Stimulated activated CD8-positive, alpha-beta memory T cell treated with anti-CD3 and anti-CD28 coated beads, Interleukin-7, amount 100 ng/mL, for 48 hours (primary cell): ENCODE measurements around the gene KCNIP4.

Experiments used
- DNase-seq, 2 donors: peaks; one replicate each; pipeline ENCODE4 v3.0.0-alpha.2; 2020; ENCODE audit warnings: low read depth in 1 of 2; ENCODE audit errors: extremely low read depth in 1 of 2

KCNIP4 gene

GRCh38 chr4:21209860-21210259 is 738.7 kb downstream of the KCNIP4 start:
- no peak for DNase-seq

DNA sequence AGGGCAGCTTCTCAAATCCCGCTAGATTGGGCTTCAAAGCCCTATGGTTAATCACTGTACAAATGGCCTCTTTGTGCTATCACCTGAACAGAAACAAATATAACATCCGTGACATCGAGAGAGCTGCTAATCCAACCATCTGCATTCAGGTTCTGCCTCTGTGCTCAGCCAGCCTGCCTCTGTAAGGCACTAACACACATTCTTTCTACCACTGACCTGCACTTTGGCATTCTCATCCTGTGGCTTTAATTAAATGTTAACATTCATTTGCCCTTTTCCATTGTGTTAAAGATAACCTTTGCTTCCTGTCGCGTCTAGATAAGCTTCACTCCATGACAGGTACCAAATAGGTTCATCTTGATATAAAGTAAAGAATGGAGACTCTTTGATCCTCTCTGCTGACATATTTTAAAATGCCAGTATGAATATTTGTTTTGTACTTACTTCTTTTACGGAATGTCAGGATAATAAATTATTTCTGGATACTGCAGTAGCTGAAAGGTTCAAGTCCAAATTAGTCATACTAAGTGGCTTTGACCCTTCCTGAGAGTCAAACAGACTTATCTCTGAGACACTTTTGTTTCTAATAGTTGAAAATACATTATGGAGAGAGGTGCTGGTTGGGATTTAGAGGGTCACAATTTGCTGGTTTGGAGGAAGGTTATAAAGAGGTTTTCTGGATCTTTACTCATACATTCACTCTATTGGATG is 742.6 kb downstream of the KCNIP4 start:
- no peak for DNase-seq

GRCh38 chr4:21203416-21203815 is 745.2 kb downstream of the KCNIP4 start:
- DNase-seq, result no peak

GRCh38 chr4:21202959-21203358 is 745.6 kb downstream of the KCNIP4 start:
- DNase-seq, result no peak

DNA sequence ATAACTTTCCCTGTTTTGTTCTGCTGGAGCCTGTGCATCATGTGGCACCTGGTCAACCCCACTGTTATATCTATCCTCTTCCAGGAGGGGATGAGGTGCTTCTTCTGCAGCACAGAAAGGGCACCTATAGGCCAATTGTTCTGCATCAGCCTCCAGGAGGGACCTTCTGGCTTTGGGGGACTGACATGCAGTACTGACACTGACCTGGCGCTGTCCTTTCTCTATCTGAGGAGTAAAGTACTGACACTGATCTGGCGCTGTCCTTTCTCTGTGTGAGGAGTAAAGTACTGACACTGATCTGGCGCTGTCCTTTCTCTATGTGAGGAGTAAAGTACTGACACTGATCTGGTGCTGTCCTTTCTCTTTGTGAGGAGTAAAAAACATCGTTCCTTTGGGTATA is 749.9 kb downstream of the KCNIP4 start:
- no peak for DNase-seq

DNA sequence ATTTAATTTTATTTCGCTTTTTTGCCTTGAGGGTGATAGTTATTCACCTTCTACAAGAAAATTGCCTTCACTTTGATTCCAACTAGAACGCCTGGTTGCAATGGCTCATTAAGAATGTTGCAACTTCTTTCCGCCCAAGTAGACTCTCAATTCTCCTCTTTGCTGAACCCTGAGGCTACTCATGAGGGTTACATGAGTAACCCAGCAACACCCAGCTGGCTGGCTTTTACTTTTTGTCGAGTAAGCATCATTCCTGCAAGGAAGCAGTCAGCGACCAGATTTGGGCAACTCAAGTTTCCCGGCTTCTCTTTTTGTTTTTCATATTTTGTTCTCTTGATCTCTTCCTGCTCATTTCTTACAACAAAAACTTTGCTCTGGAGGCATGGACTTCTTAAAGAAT is 752.9 kb downstream of the KCNIP4 start:
- no peak for DNase-seq

DNA sequence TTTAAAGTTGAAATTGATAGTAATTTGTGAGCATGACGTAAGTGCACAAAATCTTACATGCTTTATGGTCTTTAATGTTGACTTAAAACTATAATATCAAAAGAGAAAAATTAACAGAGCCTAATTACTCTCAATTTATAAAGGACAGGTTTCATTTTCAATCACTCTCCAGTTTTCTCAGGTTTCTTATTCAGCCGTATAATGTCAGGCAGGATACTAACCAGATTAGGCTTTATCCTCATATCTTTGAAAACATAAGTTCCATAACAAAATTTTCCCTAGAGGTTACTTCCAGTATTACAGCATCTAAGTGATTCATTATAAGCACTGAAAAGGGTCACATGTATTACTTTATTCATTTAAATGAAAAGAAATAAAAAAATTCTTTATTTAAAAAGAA is 756.2 kb downstream of the KCNIP4 start:
- DNase-seq, result no peak

- DNase-seq, result no peak
Measured at GRCh38 chr4:21191317-21191716, 757.3 kb downstream of the KCNIP4 start.

GRCh38 chr4:21184788-21185187 is 763.8 kb downstream of the KCNIP4 start:
- no peak for DNase-seq

DNA sequence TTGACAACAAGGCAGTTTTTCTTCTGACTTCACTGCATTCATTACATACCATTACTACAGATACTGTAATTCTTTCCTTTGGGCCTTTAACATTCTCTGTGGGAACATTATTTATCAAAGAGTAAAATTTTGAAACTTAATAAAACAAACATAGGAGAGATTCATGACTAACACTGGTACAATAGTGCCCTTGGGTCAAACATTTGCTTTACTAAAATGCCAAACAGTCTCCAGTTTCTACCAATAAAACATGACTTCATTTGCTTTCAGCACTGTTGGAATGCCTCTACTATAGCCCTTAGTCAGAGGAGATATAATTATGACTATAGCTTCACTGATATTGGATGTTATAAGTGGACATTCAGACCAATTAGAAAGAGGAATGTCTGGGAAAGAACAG is 766.9 kb downstream of the KCNIP4 start:
- DNase-seq, result no peak

- no peak for DNase-seq
Measured at GRCh38 chr4:21177871-21178270, 770.7 kb downstream of the KCNIP4 start.

DNA sequence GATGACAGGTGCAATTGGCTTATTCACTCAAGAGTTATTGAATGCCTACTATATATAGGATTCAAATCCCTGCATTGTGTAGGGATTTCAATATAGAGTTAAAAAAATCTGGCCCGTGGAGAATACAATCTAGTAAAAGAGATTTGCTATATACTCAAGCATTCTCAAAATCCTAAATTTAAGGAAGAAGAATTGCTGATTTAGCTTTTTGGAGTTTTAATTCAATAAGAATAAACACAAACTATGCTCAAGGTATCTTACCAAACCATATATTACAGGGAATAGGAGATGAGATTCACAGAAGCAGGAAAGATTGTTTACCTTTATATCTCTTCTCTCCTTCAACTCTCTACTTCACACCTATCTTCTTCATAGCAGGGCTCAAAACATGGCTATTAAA is 771.5 kb downstream of the KCNIP4 start:
- no peak for DNase-seq

DNA sequence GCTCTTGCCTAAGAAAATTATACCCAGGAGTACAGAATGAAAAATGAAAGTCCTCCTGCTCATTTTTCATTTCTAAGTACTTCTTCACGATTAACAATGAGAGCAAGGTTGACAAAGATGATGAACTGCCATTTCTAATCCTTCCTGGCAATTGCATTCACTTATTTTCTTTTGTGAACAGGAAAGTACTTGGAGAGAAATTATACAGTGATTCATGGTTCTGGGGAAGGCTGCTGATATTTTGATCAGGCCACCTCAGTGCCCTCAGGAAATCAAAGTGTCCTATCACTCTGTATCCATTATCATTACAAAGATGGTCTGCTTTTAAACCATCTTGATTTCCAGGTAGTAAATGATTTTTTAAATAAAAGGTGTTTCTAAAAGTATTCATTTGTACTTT is 780.9 kb downstream of the KCNIP4 start:
- DNase-seq, result no peak

- no peak for DNase-seq
Measured at GRCh38 chr4:21155367-21155766, 793.2 kb downstream of the KCNIP4 start.

DNA sequence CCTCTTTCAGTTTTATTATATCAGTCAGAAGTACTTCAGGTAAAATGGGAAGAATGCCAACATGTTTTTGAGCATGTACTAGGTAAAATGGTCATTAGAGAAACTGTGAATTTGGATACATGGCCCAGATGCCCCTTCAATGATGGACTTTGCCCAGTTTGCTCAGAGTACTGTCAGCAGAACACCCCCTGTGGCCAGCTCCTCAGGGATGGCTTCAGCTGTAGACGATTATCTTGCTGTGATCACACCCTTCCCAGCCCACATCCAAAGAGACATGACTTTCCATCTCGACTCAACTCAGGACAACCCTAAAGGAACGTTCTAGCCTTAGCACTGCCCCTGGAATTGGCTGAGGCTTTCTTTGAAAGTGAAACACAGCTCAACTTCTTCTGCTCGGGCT is 809.2 kb downstream of the KCNIP4 start:
- no peak for DNase-seq

DNA sequence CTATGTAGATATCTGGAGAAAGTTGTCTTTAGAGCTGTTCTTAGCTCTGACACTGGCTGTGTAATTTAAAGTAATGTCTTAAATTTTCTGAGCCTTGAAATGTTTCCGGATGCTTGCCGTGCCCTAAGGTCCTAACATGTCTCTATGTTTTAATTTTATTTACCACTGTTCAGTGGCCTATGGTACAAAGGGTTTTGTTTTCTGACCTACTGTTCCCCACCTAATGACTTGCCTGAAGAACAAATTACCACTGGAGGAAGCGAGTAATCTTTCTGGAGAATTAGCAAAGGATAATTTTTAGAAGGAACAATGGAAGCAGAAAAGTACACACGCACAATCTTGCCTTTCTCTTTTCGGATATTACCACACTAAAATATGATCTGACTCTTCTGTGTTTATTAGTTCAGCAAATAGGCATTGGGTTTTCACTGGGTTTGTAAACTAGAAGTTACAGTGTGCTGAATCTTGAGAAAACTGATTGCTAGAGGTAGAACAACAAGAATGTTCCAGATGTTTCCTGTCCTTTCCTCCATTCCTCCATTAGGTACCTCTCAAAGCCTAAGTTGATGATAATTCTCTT is 812.4 kb downstream of the KCNIP4 start:
- DNase-seq, result no peak

DNA sequence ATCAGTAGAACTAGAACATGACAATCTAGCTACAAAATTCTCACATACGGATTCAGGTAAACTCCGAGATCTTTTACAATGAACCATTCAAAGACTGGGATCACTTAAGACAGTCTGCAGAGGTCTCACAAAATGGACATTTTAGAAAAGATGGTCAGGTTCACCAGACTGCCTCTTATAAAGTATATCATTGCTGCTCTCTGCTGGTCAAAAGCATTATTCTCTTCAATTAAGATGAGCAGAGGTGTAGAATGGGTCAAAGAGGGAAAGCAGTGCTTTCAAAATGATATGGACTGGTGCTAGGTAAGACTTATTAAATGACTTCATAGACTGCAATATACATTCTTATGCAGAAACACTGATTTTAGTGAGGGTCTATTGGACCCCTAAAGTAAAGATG is 813.6 kb downstream of the KCNIP4 start:
- no peak for DNase-seq

DNA sequence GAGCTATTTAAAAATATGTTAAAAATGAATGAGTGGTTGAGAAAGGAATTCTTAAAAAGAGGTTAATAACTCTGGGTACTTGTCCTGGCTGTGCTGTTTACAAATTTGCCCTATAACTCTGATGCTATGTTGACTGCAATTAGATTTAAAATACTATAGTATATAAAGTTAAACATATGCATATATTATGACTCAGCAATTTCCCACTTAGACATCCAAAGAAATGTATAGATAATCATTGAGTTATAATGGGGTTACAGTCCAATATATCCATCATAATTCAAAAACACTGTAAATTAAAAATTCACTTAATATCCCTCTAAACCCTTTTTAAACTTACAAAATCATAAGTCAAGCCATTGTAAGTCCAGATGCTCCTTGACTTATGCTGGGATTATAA is 818.0 kb downstream of the KCNIP4 start:
- no peak for DNase-seq

DNA sequence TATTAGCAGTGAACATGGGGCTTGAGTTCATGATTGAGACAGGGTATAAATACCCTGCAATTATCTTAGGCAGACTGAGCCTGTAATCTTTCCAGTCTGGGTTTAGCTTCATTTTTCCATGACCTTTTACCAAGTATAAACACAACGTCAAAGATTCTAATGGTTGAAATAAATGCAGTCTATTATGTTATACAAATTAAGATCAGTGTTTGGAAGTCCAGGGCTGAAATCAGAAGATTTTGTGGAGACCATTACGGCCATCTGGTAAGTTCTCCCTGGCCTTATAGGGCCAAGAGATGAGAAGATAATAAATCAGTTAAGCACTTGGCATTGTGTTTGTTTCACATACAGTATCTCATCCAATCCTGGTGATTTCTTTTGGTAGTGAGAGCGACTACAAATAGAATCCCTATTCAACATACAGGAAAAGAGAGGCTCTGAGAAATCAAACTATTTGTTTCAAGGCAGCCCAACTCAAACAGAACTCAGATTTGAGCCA is 822.5 kb downstream of the KCNIP4 start:
- no peak for DNase-seq

DNA sequence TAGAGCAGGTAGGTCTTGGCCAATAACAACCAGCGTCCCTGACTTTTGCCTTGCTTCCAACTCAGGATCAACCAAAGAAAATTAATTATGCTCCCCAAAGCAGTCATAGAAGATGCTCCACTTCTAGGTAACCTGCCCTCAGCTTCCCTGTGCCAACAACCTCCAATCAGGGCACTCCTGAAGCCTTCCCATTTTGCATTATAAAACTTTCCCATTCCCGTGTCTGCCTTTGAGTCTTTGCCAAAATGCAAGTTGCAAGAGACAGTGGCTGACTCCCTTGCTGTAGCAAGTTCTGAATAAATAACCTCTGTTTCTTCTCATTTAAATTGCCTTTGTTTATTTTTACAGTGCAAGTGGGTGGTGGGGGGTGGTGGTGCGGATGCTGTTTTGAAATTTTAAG is 830.3 kb downstream of the KCNIP4 start:
- no peak for DNase-seq

- DNase-seq, result no peak
Measured at GRCh38 chr4:21117541-21118180, 830.9 kb downstream of the KCNIP4 start.

DNA sequence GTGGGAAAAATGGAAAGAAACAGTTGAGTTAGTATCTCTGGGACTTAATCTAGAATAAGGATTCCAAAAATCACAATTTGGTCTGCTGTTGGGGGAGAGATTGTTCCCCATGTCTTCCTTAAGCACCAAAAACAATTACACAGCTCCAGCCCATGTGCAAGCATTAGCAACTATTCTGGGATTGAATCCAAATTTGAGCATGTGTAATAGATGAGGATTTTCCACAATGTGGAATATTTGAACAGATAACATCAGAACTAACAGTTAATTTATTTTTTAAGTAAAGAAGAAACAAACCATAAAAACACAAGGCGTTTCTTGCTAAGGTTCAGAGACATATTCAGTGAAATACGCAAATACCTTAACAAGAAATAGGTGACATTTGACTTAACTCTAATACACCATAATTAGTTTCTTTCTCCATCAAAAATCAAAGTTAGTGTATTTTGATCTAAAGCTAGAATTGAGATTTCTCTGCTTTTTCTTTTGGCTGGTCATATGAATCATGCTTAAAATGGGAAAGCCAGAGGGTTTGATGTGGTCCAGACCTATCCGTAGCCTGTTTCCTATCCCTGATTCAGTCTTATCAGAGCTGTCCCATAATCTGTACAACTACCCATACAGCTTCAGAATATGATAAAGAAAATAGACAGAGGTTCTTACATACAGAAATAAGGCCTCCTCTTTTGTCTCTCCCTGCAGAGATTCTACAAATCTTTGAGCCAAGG is 834.9 kb downstream of the KCNIP4 start:
- DNase-seq, result no peak
